CD4-positive, alpha-beta T cell (primary cell): ENCODE results near the gene PPL. TPM values are rescaled to one million over a fixed set of nuclear protein-coding genes. Genes with fewer than 3 reads are reported as not detected.
"Not testable (repeated sequence)": the region's sequence is repeated elsewhere in the genome, so short reads cannot be mapped to it uniquely, and the experiment has no call there.

Source experiments
- ATAC-seq: fragments of 200-7000 bp; cut with Tn5 transposase; one replicate; pipeline ENCODE4 v1.10.0; 2022; ENCODE audit warnings: mild to moderate bottlenecking; ENCODE audit not compliant: poor library complexity
- CTCF ChIA-PET: fragments of 350-600 bp; sonication (Branson Sonifier 250); formaldehyde crosslinking; loops from one replicate; lab custom pipeline; 2021; ENCODE audit warnings: antibody characterized with exemption, inconsistent platforms; lab: Charles Lee
- POLR2A ChIA-PET: fragments of 350-600 bp; sonication (Branson Sonifier 250); formaldehyde crosslinking; loops from one replicate; lab custom pipeline; 2021; ENCODE audit warnings: antibody characterized with exemption, inconsistent platforms; lab: Charles Lee
- DNase-seq, 14 experiments: peaks; one replicate each; pipeline ENCODE4 v3.0.0-alpha.2; 2013 to 2020; ENCODE audit warnings: mixed read lengths in 2 of 14
- H3K27ac ChIP-seq, 2 donors: one replicate each; pipeline versions ENCODE4 v1.5.1 to v1.7.0; 2013; ENCODE audit warnings: low read length in 2 of 2, low read depth in 1 of 2, mild to moderate bottlenecking in 1 of 2
- H3K27me3 ChIP-seq, 2 experiments: 1 replicate in 1 of 2; 2 replicates in 1 of 2; pipeline versions ENCODE4 v1.6.1 to v1.7.0; 2013; ENCODE audit warnings: low read length in 2 of 2, control low read depth in 1 of 2, mild to moderate bottlenecking in 1 of 2, moderate library complexity in 1 of 2; ENCODE audit not compliant: insufficient read depth in 2 of 2, control insufficient read depth in 1 of 2
- H3K36me3 ChIP-seq: one replicate; pipeline ENCODE4 v1.6.1; 2013; ENCODE audit warnings: low read length, control low read depth; ENCODE audit not compliant: insufficient read depth
- H3K4me1 ChIP-seq: one replicate; pipeline ENCODE4 v1.6.1; 2013; ENCODE audit warnings: low read length, control low read depth; ENCODE audit not compliant: insufficient read depth
- H3K4me3 ChIP-seq: one replicate; pipeline ENCODE4 v1.5.1; 2013; ENCODE audit warnings: mild to moderate bottlenecking, low read length, moderate library complexity
- H3K9me3 ChIP-seq, 2 experiments: 1 replicate in 1 of 2; 2 replicates in 1 of 2; pipeline versions ENCODE4 v1.6.1 to v1.7.0; 2013; ENCODE audit warnings: low read length in 2 of 2, mild to moderate bottlenecking in 2 of 2, control low read depth in 1 of 2, moderate library complexity in 1 of 2; ENCODE audit not compliant: control insufficient read depth in 1 of 2, insufficient read depth in 1 of 2
- H3K27ac Mint-ChIP-seq: one replicate; pipeline ENCODE4 v1.8.0; 2020; ENCODE audit warnings: mixed read lengths
- H3K27me3 Mint-ChIP-seq: one replicate; pipeline ENCODE4 v1.8.0; 2021; ENCODE audit warnings: mixed read lengths
- H3K36me3 Mint-ChIP-seq: one replicate; pipeline ENCODE4 v1.8.0; 2021; ENCODE audit warnings: low read depth, mixed read lengths
- H3K4me1 Mint-ChIP-seq: one replicate; pipeline ENCODE4 v1.8.0; 2021; ENCODE audit warnings: low read depth, mixed read lengths
- H3K4me3 Mint-ChIP-seq: one replicate; pipeline ENCODE4 v1.8.0; 2020; ENCODE audit warnings: mild to moderate bottlenecking, mixed read lengths
- H3K9me3 Mint-ChIP-seq: one replicate; pipeline ENCODE4 v1.8.0; 2020; ENCODE audit warnings: mixed read lengths
- intact Hi-C, 2 experiments: fragments of 100-400 bp; cut with DNase I in 1 of 2; cut with micrococcal nuclease in 1 of 2; formaldehyde crosslinking; loops; one replicate each; pipeline versions ENCODE4 v1.15.1 to v1.9.0; 2023 to 2025; cut with DNase I, micrococcal nuclease
- total RNA-seq, 174 experiments: library from RNA in 2 of 174; stranded (reverse) in 2 of 174; gene quantifications; one replicate each; pipeline ENCODE4 v1.2.3 and lab custom pipeline; 2021 to 2026
- TF ChIP-seq, protein P1 (sequence below): fragments of 200-600 bp; IDR thresholded peaks from one replicate; pipeline ENCODE4 v1.8.0; 2022; ENCODE audit warnings: antibody characterized with exemption, mild to moderate bottlenecking

Gene PPL
- total RNA-seq, 2 experiments from 2014 or later = not detected

DNA sequence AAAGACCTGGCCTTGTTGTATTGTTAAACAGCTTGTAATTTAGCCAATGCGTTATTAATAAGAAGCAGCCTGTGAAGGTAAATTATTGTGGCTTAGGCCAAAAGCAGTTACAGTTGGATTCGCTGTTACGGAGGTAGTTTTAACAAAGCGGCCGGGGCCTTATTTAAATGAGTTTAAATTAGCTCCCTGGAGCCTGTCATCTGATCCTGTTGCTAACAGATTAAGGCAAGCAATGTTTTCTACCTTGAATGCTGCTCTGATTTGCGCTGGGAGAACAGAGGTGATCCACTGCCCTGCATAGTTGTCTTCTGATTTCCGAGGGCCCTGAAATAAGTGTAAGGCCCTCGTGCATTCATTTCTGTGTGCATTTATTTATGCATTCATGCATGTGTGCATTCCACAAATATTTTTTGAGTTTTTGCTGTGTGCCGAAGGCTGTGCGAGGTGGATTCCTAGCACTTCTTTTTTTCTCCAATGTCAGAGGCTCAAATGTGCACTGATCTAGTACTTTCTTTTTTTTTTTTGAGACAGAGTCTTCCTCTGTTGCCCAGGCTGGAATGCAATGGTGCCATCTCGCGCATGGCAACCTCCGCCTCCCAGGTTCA, 32.0 kb upstream of the PPL start:
- Mint-ChIP-seq H3K4me1 (no peaks in the 10 kb centered on the region), H3K4me3 (no peak overlapping the region), H3K27me3 (peaks cover 15% of the 10 kb centered on the region), H3K9me3 (no peaks in the 10 kb centered on the region), H3K36me3 (no peaks in the 10 kb centered on the region), H3K27ac (no peak overlapping the region)
- H3K27me3 ChIP-seq = no peaks in the 10 kb centered on the region
- H3K4me1 ChIP-seq = no peaks in the 10 kb centered on the region
- CTCF ChIA-PET = no interaction called here
- H3K36me3 ChIP-seq = no peaks in the 10 kb centered on the region
- ATAC-seq (no peak), DNase-seq (no peak)
- TF ChIP-seq, protein P1, sequence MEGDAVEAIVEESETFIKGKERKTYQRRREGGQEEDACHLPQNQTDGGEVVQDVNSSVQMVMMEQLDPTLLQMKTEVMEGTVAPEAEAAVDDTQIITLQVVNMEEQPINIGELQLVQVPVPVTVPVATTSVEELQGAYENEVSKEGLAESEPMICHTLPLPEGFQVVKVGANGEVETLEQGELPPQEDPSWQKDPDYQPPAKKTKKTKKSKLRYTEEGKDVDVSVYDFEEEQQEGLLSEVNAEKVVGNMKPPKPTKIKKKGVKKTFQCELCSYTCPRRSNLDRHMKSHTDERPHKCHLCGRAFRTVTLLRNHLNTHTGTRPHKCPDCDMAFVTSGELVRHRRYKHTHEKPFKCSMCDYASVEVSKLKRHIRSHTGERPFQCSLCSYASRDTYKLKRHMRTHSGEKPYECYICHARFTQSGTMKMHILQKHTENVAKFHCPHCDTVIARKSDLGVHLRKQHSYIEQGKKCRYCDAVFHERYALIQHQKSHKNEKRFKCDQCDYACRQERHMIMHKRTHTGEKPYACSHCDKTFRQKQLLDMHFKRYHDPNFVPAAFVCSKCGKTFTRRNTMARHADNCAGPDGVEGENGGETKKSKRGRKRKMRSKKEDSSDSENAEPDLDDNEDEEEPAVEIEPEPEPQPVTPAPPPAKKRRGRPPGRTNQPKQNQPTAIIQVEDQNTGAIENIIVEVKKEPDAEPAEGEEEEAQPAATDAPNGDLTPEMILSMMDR = no peak
- POLR2A ChIA-PET = no interaction called here
- H3K4me3 ChIP-seq = no peak overlapping the region
- intact Hi-C loops = no loop called here
- H3K27ac ChIP-seq = no peak overlapping the region
- H3K9me3 ChIP-seq = peaks cover 0 to 11% of the 10 kb centered on the region in 2 experiments

- H3K27me3 Mint-ChIP-seq = peaks cover 15% of the 10 kb centered on the region
- POLR2A ChIA-PET, H3K36me3 ChIP-seq, H3K4me3 ChIP-seq, H3K4me1 Mint-ChIP-seq, H3K27ac Mint-ChIP-seq, H3K27ac ChIP-seq, H3K9me3 ChIP-seq, DNase-seq, H3K4me1 ChIP-seq, H3K36me3 Mint-ChIP-seq, ATAC-seq, H3K4me3 Mint-ChIP-seq, H3K9me3 Mint-ChIP-seq, H3K27me3 ChIP-seq, intact Hi-C loops, CTCF ChIA-PET: not testable (repeated sequence)
These were observed 31.3 kb upstream of the PPL start for GRCh38 chr16:4968278-4968677.

- no peaks in the 10 kb centered on the region for H3K4me1 Mint-ChIP-seq
- H3K4me3 Mint-ChIP-seq = no peak overlapping the region
- ATAC-seq = no peak
- no peak for DNase-seq
- Histone ChIP-seq H3K9me3 (no peaks in the 10 kb centered on the region), H3K4me1 (no peaks in the 10 kb centered on the region), H3K36me3 (no peaks in the 10 kb centered on the region), H3K27me3 (no peaks in the 10 kb centered on the region), H3K4me3 (no peak overlapping the region), H3K27ac (no peak overlapping the region)
- POLR2A ChIA-PET = no interaction called here
- H3K36me3 Mint-ChIP-seq = no peaks in the 10 kb centered on the region
- peaks cover 12% of the 10 kb centered on the region for H3K27me3 Mint-ChIP-seq
- CTCF ChIA-PET = no interaction called here
- intact Hi-C loops = no loop called here
- H3K9me3 Mint-ChIP-seq = no peaks in the 10 kb centered on the region
- TF ChIP-seq, protein P1 = no peak
- H3K27ac Mint-ChIP-seq = no peak overlapping the region
These were observed 29.9 kb upstream of the PPL start for GRCh38 chr16:4966736-4967453.

DNA sequence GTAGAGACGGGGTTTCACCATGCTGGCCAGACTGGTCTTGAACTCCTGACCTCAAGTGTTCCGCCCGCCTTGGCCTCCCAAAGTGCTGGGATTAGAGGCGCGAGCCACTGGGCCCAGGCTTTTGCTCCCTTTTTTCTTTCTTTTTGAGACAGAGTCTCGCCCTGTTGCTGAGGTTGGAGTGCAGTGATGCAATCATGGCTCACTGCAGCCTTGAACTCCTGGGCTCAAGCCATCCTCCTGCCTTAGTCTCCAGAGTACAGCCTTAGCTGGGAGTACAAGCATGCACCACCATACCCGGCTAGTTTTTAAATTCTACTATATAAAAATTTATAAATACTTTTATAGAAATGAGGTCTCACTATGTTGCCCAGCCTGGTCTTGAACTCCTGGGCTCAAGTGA, 26.6 kb upstream of the PPL start:
- H3K4me3 Mint-ChIP-seq, H3K27ac ChIP-seq, H3K4me1 ChIP-seq, ATAC-seq, DNase-seq, H3K36me3 ChIP-seq, intact Hi-C loops, H3K36me3 Mint-ChIP-seq, H3K4me1 Mint-ChIP-seq, CTCF ChIA-PET, H3K4me3 ChIP-seq, H3K9me3 ChIP-seq, H3K9me3 Mint-ChIP-seq, H3K27ac Mint-ChIP-seq, POLR2A ChIA-PET: not testable (repeated sequence)
- H3K27me3 ChIP-seq = peaks cover 9 to 13% of the 10 kb centered on the region in 2 experiments
- H3K27me3 Mint-ChIP-seq = peaks cover 24% of the 10 kb centered on the region
